Bronchial epithelial cell (primary cell): Measurements from ENCODE around the gene HOXC10. TPM values are rescaled to one million over a fixed set of nuclear protein-coding genes. Genes with fewer than 3 reads are reported as not detected.

Experiments
- DNase-seq: peaks from one replicate; pipeline ENCODE4 v3.0.0-alpha.2; 2010; ENCODE audit warnings: low read depth
- FAIRE-seq: peaks from 2 replicates; lab custom pipeline; 2011; peaks lifted over from hg19 to GRCh38; lab: Jason Lieb, UNC
- H3K27me3 ChIP-seq: 2 replicates; pipeline ENCODE4 v1.5.1; 2011; ENCODE audit warnings: low read length; ENCODE audit not compliant: control insufficient read depth, insufficient read depth
- H3K36me3 ChIP-seq: 2 replicates; pipeline ENCODE4 v1.5.1; 2011; ENCODE audit warnings: low read length; ENCODE audit not compliant: control insufficient read depth, insufficient read depth
- H3K4me3 ChIP-seq: 2 replicates; pipeline ENCODE4 v1.5.1; 2011; ENCODE audit warnings: mild to moderate bottlenecking, low read depth, low read length, control low read depth
- CTCF ChIP-seq: IDR thresholded peaks from 2 replicates; pipeline ENCODE4 v1.5.1; 2011; ENCODE audit warnings: mild to moderate bottlenecking, moderate library complexity, low read length, control low read depth, inconsistent platforms; ENCODE audit not compliant: insufficient read depth, severe bottlenecking
- total RNA-seq: library from RNA; depleted of rRNA; stranded (reverse); fragments of >200 nt; gene quantifications from 2 replicates; pipeline ENCODE4 v1.2.1, GENCODE V29; 2014

Gene HOXC10
- total RNA-seq = not detected in 2 replicates

GRCh38 chr12:53984901-53985691 lies at the start of gene HOXC10:
Gene HOXC10 (plus strand): TSS chr12:53985146. CDS start chr12:53985260, 114 bp downstream.
- FAIRE-seq = no peak
- H3K4me3 ChIP-seq = no peak within 1 kb of the TSS
- no peaks in the 10 kb centered on the region for H3K36me3 ChIP-seq
- H3K27me3 ChIP-seq = peaks cover 84% of the 10 kb centered on the region
- peak; percentile 7 for DNase-seq
- peak; percentile 25 for TF ChIP-seq CTCF

- DNase-seq = no peak
- Histone ChIP-seq H3K27me3 (peaks cover 69% of the 10 kb centered on the region), H3K4me3 (no peak overlapping the region), H3K36me3 (no peaks in the 10 kb centered on the region)
- TF ChIP-seq CTCF = no peak
- FAIRE-seq = no peak
Measured at GRCh38 chr12:53935383-53936341, 49.3 kb upstream of the HOXC10 start.

- no peak for TF ChIP-seq CTCF
- Histone ChIP-seq H3K27me3 (peaks cover 70% of the 10 kb centered on the region), H3K36me3 (no peaks in the 10 kb centered on the region), H3K4me3 (no peak overlapping the region)
- FAIRE-seq (no peak), DNase-seq (no peak)
Measured at GRCh38 chr12:53937099-53937498, 47.8 kb upstream of the HOXC10 start.

GRCh38 chr12:53937596-53938325 lies 47.2 kb upstream of the HOXC10 start:
- FAIRE-seq (no peak), DNase-seq (no peak)
- Histone ChIP-seq H3K4me3 (no peak overlapping the region), H3K36me3 (no peaks in the 10 kb centered on the region), H3K27me3 (peaks cover 72% of the 10 kb centered on the region)
- no peak for TF ChIP-seq CTCF

- no peak for FAIRE-seq
- no peaks in the 10 kb centered on the region for H3K36me3 ChIP-seq
- no peak within 1 kb of the TSS for H3K4me3 ChIP-seq
- H3K27me3 ChIP-seq = peaks cover 70% of the 10 kb centered on the region
- TF ChIP-seq CTCF = no peak
- peak; percentile 7 for DNase-seq
Measured at GRCh38 chr12:53938326-53939140, 46.4 kb upstream of the HOXC10 start, which contains the start of gene HOXC13. Gene HOXC13 (plus strand): TSS chr12:53938831. CDS start chr12:53938907, 76 bp downstream.
